HG03571 (cell line): ENCODE measurements around the gene BATF2.

Source experiments
- ATAC-seq: cut with Tn5 transposase; IDR thresholded peaks from one replicate; pipeline ENCODE4 v1.9.1; 2021; ENCODE audit not compliant: unreplicated experiment

BATF2 gene

GRCh38 chr11:64970731-64971151 is 26.0 kb downstream of the BATF2 start:
- ATAC-seq: no peak

- ATAC-seq: no peak
Measured at GRCh38 chr11:64969209-64969608, 27.6 kb downstream of the BATF2 start.

- ATAC-seq: no peak
Measured at GRCh38 chr11:64967375-64967774, 29.4 kb downstream of the BATF2 start.

GRCh38 chr11:64963072-64963631 is 33.6 kb downstream of the BATF2 start:
- no peak for ATAC-seq

- no peak for ATAC-seq
Measured at GRCh38 chr11:64960719-64961118, 36.1 kb downstream of the BATF2 start.

- no peak for ATAC-seq
Measured at GRCh38 chr11:64959498-64959897, 37.3 kb downstream of the BATF2 start.

- no peak for ATAC-seq
Measured at GRCh38 chr11:64954201-64954600, 42.6 kb downstream of the BATF2 start.

GRCh38 chr11:64951529-64951928 is 45.2 kb downstream of the BATF2 start:
- no peak for ATAC-seq

GRCh38 chr11:64947208-64947814 is 49.5 kb downstream of the BATF2 start:
- no peak for ATAC-seq
